Activated CD8-positive, alpha-beta memory T cell treated with anti-CD3 and anti-CD28 coated beads for 36 hours (primary cell): Measurements from ENCODE around the gene CTNNA2. TPM values are rescaled to one million over a fixed set of nuclear protein-coding genes. Genes with fewer than 3 reads are reported as not detected.

Experiments used
- CTCF ChIA-PET: fragments of 350-600 bp; sonication (Branson Sonifier 250); formaldehyde crosslinking; loops from one replicate; lab custom pipeline; 2021; ENCODE audit warnings: antibody characterized with exemption; lab: Charles Lee
- POLR2A ChIA-PET: fragments of 350-600 bp; sonication (Branson Sonifier 250); formaldehyde crosslinking; loops from one replicate; lab custom pipeline; 2021; ENCODE audit warnings: antibody characterized with exemption; lab: Charles Lee
- total RNA-seq, 2 experiments: library from RNA; stranded (reverse); gene quantifications; one replicate each; pipeline ENCODE4 v1.2.3, GENCODE V29; 2021

The CTNNA2 gene
- total RNA-seq, 2 experiments from 2014 or later: not detected

GRCh38 chr2:79832511-79833234 lies 319.8 kb downstream of the CTNNA2 start:
- CTCF ChIA-PET: no interaction called here
- POLR2A ChIA-PET: no interaction called here

DNA sequence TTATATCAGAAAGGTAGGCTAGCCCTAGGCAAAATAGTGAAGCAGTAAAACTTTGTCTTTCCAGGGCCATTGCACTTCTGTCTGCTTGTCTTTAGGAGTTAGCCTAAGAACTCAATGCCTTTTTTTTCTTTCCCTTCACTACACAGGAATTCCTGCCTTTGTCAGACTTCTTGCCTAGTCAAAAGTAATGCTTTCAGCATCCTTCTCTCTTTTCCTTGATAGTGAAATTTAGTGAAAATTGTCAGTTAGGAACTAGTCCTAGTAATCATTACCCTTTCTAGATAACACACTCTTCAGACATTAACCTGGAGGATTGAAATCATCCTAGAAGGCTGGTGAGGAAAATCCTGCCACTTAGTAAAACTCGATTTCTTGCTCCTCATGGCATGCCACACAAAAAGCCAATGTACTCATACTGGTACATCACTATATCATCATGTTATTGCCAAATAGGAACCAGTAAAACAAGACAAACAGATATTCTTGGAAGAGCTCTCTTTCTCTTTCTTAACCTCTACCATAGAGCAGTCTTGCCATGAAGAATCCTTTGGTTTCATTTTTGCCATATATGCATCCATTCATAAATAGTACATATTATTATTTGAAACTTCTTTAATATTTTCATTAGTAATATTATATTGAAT lies 320.5 kb downstream of the CTNNA2 start:
- POLR2A ChIA-PET: no interaction called here
- CTCF ChIA-PET: no interaction called here

- CTCF ChIA-PET: no interaction called here
- POLR2A ChIA-PET: no interaction called here
Observed at GRCh38 chr2:79835911-79836310, 323.1 kb downstream of the CTNNA2 start.

GRCh38 chr2:79844011-79844410 lies 331.2 kb downstream of the CTNNA2 start:
- POLR2A ChIA-PET: no interaction called here
- CTCF ChIA-PET: no interaction called here

GRCh38 chr2:79846878-79847277 lies 334.0 kb downstream of the CTNNA2 start:
- CTCF ChIA-PET: no interaction called here
- POLR2A ChIA-PET: no interaction called here

DNA sequence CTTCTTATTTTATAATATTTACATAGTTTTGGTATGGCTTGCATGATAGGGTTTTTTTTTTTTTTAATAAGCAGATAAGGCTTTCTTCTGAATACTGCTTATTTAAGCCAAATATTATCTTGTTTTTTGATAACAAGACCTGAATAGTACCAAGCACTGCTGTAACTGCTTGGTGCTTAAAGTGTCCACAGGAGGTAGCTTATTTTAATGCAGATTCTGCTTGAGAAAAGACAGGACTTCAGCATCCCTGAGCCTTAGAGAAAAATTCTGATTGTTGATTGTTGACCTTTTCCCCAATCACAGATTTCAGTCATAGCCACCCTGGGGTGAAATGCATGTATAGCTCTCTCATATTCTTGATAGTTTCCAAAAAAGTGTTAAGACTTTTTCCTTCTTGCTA lies 336.4 kb downstream of the CTNNA2 start:
- POLR2A ChIA-PET: no interaction called here

DNA sequence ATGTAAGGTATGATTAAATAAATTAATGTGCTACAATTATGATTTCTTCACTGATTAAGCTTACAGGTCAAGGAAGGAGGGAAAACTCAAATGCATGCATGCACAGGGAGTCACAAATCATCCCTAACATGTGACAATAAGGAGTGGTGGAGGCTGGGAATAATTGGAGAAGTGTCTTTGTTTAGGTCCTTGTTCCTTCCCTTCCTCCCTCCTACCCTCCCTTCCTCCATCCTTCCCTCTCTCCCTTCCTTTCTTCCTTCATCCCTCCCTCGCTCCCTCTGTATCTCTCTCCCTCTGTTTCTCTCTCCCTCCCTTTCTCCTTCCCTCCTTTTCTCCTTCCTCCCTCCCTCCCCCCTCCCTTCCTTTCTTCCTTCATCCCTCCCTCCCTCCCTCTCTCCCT lies 337.1 kb downstream of the CTNNA2 start:
- ChIA-PET POLR2A (no interaction called here), CTCF (no interaction called here)

More for the DNA sequence above, 336.4 kb downstream of the CTNNA2 start:
- CTCF ChIA-PET: no interaction called here

- ChIA-PET CTCF (no interaction called here), POLR2A (no interaction called here)
Observed at GRCh38 chr2:79850912-79851311, 338.1 kb downstream of the CTNNA2 start.

DNA sequence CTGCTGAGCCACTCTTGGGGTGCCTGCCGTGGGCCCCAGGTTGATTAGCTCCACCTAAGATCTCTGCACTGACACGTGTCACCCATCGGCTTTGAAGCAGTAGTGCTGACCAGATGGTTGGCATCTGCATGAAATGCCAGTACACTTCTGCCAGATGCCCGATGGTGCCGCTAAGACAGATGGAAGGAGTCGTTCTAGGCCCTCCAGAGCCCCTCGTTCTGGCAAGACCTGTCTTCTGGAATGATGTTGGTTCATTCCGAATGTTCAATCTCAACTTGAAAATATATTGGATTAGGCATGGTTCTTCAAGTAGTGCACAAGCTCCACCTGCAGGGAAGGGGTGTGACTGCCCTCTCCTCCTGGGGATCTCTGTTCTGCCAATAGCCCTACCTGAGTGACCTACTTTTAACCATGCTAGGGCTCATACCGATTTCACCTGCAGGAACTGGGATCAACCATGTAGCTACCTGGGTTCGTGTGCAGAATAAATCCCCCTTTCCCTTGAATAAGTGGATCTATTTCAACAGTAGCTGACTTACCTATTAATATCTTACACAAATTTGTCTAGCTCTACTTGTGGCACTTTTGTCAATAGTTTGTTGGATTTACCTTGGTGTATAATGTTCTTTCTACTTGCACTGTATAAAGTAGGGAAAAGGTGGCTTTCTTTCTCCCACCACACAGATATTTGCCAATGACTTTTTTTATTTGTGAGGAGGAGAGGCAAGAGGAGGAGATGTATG lies 342.6 kb downstream of the CTNNA2 start:
- CTCF ChIA-PET: interaction anchor here (1.4 kb wide), 1 partner anchor 28 kb away, joined by 3 read pairs; no protein-coding TSS in a partner anchor

GRCh38 chr2:79857888-79858287 lies 345.0 kb downstream of the CTNNA2 start:
- CTCF ChIA-PET: no interaction called here
- POLR2A ChIA-PET: no interaction called here

More for the DNA sequence above, 342.6 kb downstream of the CTNNA2 start:
- POLR2A ChIA-PET: no interaction called here

DNA sequence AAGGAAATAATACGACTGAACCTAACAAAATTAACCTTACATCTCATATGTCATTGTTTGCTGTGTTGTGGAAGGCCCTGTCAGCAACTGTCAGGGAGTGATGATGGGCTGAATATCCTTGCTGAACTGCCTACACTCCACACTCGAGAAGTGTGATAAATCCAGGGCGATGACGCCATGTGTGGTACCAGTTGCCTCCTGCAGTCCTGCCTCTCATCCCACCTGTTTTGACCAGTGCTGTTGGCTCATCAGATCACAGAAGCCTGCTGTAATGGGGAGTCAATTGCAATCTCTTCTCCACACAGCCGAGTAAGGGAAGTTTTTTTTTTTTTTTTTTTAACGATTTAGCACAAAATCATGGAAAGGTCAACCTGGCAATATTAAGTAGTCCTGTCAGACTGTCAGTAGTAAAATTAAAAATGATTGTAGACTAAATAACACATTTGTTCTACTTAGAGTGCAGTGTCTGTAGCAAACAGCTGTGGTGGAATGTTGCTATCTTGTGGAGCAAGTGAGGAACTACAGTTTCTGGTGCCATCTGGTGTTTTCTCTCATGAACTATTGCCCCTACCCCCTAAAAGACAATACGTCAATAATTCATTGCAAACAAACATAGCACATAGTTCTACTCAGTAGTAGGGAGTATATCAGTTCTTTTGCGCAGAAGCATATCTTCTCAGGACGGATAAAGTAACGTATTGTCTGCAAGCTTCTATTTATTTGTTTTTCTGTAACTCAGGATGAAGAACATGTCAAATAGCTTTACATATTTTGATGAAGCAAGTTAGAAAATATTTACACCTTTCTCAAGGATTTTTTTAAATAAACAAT lies 347.6 kb downstream of the CTNNA2 start:
- CTCF ChIA-PET: no interaction called here
- POLR2A ChIA-PET: no interaction called here

DNA sequence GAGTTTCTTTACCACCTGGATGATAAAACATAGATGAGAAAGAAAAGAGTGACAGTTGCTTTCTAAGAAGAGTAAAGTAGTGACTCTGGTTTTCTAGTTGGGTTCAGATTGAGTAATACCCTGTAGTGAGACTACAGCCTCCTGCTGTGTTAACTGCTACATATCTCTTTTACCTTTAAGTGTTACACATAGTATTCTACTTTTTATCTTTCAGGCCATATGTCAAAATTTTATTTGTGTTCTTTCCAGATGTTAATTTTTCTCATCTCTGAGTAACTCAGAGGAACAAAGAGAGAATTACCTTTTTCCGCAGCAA lies 348.2 kb downstream of the CTNNA2 start:
- CTCF ChIA-PET: no interaction called here
- POLR2A ChIA-PET: no interaction called here

GRCh38 chr2:79862756-79863155 lies 349.9 kb downstream of the CTNNA2 start:
- POLR2A ChIA-PET: no interaction called here
- CTCF ChIA-PET: no interaction called here

GRCh38 chr2:79872656-79873055 lies 359.8 kb downstream of the CTNNA2 start:
- POLR2A ChIA-PET: no interaction called here
- CTCF ChIA-PET: no interaction called here

GRCh38 chr2:79874015-79874414 lies 361.2 kb downstream of the CTNNA2 start:
- CTCF ChIA-PET: no interaction called here
- POLR2A ChIA-PET: no interaction called here

- CTCF ChIA-PET: no interaction called here
- POLR2A ChIA-PET: no interaction called here
Observed at GRCh38 chr2:79876430-79876829, 363.6 kb downstream of the CTNNA2 start.

DNA sequence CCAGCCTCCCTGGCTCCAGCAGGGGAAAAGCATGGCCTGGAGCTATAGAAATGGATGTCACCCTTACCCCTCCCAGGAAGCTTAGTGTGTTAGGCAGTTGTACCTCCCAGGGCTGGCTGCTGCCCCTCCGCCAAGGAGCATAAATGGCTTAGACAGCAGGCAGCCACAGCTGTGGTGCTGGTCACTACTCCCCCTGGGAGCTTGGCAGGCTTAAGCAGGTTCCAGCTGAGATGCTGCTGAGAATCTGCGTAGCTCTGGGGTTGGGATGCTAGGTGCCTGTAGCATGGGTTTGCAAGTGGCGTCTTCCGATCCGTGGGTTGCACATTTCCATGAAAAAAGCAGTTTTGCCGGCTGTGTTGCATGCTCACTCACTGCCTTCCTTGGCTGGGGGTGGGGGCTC lies 369.7 kb downstream of the CTNNA2 start:
- ChIA-PET CTCF (no interaction called here), POLR2A (no interaction called here)

GRCh38 chr2:79887747-79888374 lies 375.0 kb downstream of the CTNNA2 start:
- POLR2A ChIA-PET: no interaction called here
- CTCF ChIA-PET: interaction anchor here (0.9 kb wide), 1 partner anchor 10 kb away, joined by 3 read pairs; no protein-coding TSS in a partner anchor

DNA sequence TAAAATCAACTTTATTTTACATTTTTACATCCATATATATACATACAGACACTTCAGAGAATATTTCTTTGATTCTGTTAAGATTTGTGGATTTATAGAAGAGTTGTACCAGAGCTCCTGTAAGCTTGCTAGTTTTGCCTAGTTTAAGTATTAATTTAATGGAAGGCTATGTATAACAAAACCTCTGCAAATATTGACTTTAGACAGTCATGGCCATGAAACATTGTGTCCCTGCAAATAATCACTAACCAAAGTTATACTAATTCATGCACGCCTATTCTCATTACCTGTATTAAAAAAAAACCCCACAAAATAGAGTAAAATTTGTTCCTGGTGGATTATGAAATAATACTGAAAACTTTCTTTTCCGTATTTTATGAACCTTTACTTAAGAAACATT lies 379.3 kb downstream of the CTNNA2 start:
- CTCF ChIA-PET: no interaction called here
- POLR2A ChIA-PET: no interaction called here
